ENCODE measurements around the gene MSTO1. TPM values are rescaled to one million over a fixed set of nuclear protein-coding genes. Genes with fewer than 3 reads are reported as not detected.
"Not testable (repeated sequence)": the region's sequence is repeated elsewhere in the genome, so short reads cannot be mapped to it uniquely, and the experiment has no call there.

Gene MSTO1
- total and polyA plus RNA-seq, 4 donors: 26.9 to 98.3 (median 55.7) TPM

DNA sequence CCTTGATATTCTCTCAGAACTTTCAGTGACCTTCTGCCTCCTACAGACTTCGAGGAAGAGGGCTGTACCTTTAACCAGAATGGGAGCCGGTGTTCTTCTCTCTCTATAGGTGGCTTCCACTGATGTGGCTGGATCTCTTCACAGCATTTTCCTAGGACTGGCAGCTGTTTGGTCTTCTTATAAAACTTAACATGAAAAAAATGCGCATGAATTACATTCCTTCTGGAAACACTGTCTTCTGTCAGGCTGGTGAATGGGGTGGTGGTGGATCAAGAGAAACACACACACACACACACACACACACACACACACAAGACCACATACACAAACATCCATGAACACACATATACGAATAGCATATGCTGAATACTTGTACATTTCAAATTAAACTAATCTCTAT lies 51.2 kb downstream of the MSTO1 start:
- H3K9me3 ChIP-seq (ENCODE audit: control insufficient read depth, insufficient read depth, low read length); H3K27ac ChIP-seq (ENCODE audit: low read depth, low read length); H3K4me3 ChIP-seq (ENCODE audit: low read depth, low read length); H3K4me1 ChIP-seq (ENCODE audit: control insufficient read depth, insufficient read depth, low read length); DNase-seq (ENCODE audit: low read depth in 4 of 6, low spot score in 6 of 6); H3K27me3 ChIP-seq (ENCODE audit: control insufficient read depth, insufficient read depth, low read length): not testable (repeated sequence)
- no CpG with 5 or more reads among the region's 4 CpGs for WGBS (ENCODE audit: insufficient coverage)
- H3K36me3 ChIP-seq (ENCODE audit: control insufficient read depth, insufficient read depth, low read length): peaks cover 65% of the 10 kb centered on the region

Small RNA genes within 50 kb of the gene (small RNA-seq; reads per million reads assigned to genes)
- gene AL353807.4 (ENCODE audit: low replicate concordance): not detected

Other genes with a start within 250 kb of the MSTO1 start
- gene ASH1L, start 47.4 kb upstream of the MSTO1 start, total RNA-seq: 10 to 100 TPM; 56.1 to 65.9 TPM
- gene ASH1L, start 47.4 kb upstream of the MSTO1 start, polyA plus RNA-seq (ENCODE audit: insufficient read length in 2 of 2): 10 to 100 TPM; 35.9 TPM
- gene YY1AP1, start 78.6 kb downstream of the MSTO1 start, total RNA-seq: 100 to 1,000 TPM; 108 to 267 TPM
- 10 to 100 TPM; 79.6 to 86.1 TPM for gene YY1AP1, start 78.6 kb downstream of the MSTO1 start, polyA plus RNA-seq (ENCODE audit: insufficient read length in 2 of 2)
- 10 to 100 TPM; 50.9 to 54.1 TPM for gene DAP3, start 78.9 kb downstream of the MSTO1 start, total RNA-seq
- gene DAP3, start 78.9 kb downstream of the MSTO1 start, polyA plus RNA-seq (ENCODE audit: insufficient read length in 2 of 2): 100 to 1,000 TPM in 1 of 2 donors, 10 to 100 TPM in 1; 98.9 to 114 TPM
- gene GON4L, start 247.0 kb downstream of the MSTO1 start, total RNA-seq: 10 to 100 TPM; 44.8 to 51.1 TPM
- 10 to 100 TPM; 42.2 to 56.7 TPM for gene GON4L, start 247.0 kb downstream of the MSTO1 start, polyA plus RNA-seq (ENCODE audit: insufficient read length in 2 of 2)
- gene SYT11, start 249.3 kb downstream of the MSTO1 start, total RNA-seq: 100 to 1,000 TPM; 118 to 384 TPM
- 100 to 1,000 TPM; 266 to 310 TPM for gene SYT11, start 249.3 kb downstream of the MSTO1 start, polyA plus RNA-seq (ENCODE audit: insufficient read length in 2 of 2)